ENCODE results near the gene SHE. TPM values are rescaled to one million over a fixed set of nuclear protein-coding genes. Genes with fewer than 3 reads are reported as not detected.

SHE gene
- total and polyA plus RNA-seq, 9 donors: 4.3 to 20.5 (median 9.0) TPM

DNA sequence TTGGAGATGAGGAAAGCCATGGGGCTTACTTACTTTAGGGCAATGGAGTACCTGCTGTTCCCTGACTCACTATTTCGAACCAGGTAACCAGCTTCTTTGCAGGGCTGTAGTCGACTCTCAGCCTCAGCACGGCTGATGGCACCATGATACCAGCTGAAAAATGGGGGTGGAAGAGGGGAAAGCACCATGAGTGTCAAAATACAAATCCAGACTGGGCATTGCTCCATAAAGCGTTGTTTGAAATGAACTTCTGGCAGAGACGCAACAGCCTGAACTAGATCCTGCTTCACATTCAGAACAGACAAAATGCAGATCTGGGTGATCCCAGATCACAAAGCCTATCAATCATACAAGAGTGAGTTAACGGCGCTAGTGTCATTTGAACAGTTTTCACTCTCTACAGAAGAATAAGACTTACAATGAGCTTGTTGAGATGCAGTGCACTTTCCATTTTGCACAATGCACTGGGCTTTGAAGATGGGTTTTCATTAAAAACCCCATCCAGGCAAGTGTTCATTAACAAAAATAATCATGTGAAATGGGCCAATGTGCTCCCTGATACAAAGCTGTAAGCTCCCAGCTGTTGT is 16.2 kb downstream of the SHE start:
- TF ChIP-seq EP300 (IDR thresholded peaks at IDR 0.05) (no peak), POLR2A (IDR thresholded peaks at IDR 0.05) (no peak)
- TF ChIP-seq, protein P1, sequence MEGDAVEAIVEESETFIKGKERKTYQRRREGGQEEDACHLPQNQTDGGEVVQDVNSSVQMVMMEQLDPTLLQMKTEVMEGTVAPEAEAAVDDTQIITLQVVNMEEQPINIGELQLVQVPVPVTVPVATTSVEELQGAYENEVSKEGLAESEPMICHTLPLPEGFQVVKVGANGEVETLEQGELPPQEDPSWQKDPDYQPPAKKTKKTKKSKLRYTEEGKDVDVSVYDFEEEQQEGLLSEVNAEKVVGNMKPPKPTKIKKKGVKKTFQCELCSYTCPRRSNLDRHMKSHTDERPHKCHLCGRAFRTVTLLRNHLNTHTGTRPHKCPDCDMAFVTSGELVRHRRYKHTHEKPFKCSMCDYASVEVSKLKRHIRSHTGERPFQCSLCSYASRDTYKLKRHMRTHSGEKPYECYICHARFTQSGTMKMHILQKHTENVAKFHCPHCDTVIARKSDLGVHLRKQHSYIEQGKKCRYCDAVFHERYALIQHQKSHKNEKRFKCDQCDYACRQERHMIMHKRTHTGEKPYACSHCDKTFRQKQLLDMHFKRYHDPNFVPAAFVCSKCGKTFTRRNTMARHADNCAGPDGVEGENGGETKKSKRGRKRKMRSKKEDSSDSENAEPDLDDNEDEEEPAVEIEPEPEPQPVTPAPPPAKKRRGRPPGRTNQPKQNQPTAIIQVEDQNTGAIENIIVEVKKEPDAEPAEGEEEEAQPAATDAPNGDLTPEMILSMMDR (IDR thresholded peaks at IDR 0.05): no peak
- Histone ChIP-seq H3K9me3 (no peaks in the 10 kb centered on the region), H3K27ac (no peak overlapping the region), H3K4me3 (no peak overlapping the region), H3K36me3 (no peaks in the 10 kb centered on the region), H3K27me3 (no peaks in the 10 kb centered on the region), H3K4me1 (ENCODE audit: insufficient read depth) (no peaks in the 10 kb centered on the region)
- no peak for DNase-seq
- intact Hi-C loops (cut with DNase I): loop anchor here in 2 of 4 donors (5.0 to 10.0 kb wide), 3 partner anchors 56 to 589 kb away; partner anchors contain the start of gene EFNA3 (in 1 of the 2)
- WGBS, 3 donors: 67 to 79% (median 74%) methylated on average over 7 of the region's 7 CpGs

DNA sequence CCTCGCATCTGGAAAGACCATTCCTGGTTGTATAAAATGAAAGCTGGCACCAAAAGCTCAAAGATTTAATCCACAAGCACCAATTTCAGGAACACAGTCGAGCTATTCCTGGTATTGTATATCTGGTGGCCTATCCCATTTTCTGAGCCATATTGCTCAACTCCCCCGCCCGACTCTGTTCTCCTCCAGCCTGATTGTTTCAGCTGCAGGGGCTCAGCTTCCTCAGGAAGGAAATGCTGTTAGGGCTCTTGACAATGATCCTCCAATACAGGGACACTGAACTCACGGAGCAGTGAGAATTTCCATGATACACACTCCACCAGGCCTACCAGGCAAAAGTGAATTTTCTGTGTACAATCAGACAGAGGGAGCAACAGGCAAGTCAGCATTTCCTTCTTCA is 17.1 kb downstream of the SHE start:
- DNase-seq: peak in 1 of 5 donors; percentile 41
- 78 to 85% (median 81%) methylated on average over 5 of the region's 5 CpGs for WGBS, 3 donors
- no peak overlapping the region for H3K4me3 ChIP-seq
- intact Hi-C loops (cut with DNase I): loop anchor here in 2 of 4 donors (5.0 to 10.0 kb wide), 3 partner anchors 57 to 590 kb away; partner anchors contain the start of gene EFNA3 (in 1 of the 2)
- H3K27me3 ChIP-seq: no peaks in the 10 kb centered on the region
- H3K27ac ChIP-seq: no peak overlapping the region
- H3K4me1 ChIP-seq (ENCODE audit: insufficient read depth): no peaks in the 10 kb centered on the region
- no peaks in the 10 kb centered on the region for H3K9me3 ChIP-seq
- TF ChIP-seq POLR2A (IDR thresholded peaks at IDR 0.05) (no peak), EP300 (IDR thresholded peaks at IDR 0.05) (no peak)
- TF ChIP-seq, protein P1 (IDR thresholded peaks at IDR 0.05): no peak
- no peaks in the 10 kb centered on the region for H3K36me3 ChIP-seq

DNA sequence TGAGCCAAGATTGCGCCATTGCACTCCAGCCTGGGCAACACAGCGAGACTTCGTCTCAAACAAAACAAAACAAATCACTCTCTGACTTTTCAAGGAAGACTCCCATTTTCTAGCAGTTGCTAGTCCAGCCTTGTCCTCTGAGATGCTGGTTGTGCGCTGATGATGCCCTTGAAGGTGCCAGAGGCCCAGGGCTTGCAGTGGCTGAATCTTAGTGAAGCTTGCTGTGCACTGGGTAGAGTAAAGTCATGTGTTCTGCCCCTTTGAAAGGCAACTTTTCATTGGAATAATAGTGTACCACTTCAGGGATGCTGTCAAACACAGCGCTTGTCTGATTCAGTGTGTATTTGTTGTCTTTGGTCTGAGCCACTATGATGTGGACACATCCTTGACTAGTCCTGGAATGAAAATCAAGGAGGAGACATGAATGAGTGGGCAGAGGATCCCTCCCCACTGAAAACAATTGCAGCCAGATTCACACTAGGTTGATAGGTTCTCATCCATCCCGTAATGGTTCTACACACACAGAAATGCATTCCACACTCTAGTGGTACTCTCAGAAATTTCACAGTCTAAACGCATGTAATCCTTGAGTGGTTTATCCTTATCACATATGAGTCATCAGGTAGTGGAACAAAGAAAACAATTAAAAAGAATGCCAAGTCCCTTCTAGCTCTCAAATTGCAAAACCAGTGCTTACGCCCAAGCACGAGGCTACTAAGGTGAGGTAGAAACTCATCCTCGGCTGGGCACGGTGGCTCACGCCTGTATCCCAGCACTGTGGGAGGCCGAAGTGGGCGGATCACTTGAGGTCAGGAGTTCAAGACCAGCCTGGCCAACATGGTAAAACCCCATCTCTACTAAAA is 18.0 kb downstream of the SHE start:
- no peak for DNase-seq
- Histone ChIP-seq H3K4me1 (ENCODE audit: insufficient read depth) (no peaks in the 10 kb centered on the region), H3K9me3 (no peaks in the 10 kb centered on the region), H3K27me3 (no peaks in the 10 kb centered on the region), H3K4me3 (no peak overlapping the region), H3K36me3 (no peaks in the 10 kb centered on the region), H3K27ac (no peak overlapping the region)
- 70 to 75% (median 73%) methylated on average over 14 of the region's 14 CpGs for WGBS, 3 donors
- intact Hi-C loops (cut with DNase I): loop anchor here in 2 of 4 donors (5.0 to 10.0 kb wide), 3 partner anchors 61 to 591 kb away; partner anchors contain the start of gene EFNA3 (in 1 of the 2)
- TF ChIP-seq, protein P1 (IDR thresholded peaks at IDR 0.05): no peak
- TF ChIP-seq POLR2A (IDR thresholded peaks at IDR 0.05): no peak
- TF ChIP-seq EP300 (IDR thresholded peaks at IDR 0.05): no peak

DNA sequence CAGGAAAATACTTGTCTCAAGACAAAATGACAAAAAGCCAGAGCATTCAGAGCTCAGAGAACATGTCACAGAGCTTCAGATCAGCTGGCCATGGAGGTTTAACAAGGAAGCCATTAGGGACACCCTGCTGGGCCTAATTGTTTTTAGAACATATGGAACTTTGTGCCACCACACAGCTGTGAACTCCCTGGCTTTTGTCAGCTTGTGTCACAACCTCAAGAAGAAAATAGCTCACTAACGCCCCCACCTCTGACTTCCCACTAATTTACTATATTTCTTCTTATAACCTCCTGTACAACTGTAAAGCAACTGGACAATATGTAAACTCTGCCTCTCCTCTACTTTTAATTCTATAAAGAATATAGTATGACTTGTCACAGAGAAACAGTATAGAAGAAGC is 21.2 kb downstream of the SHE start:
- intact Hi-C loops (cut with DNase I): loop anchor here in 2 of 4 donors (5.0 to 10.0 kb wide), 3 partner anchors 64 to 594 kb away; partner anchors contain the start of gene EFNA3 (in 1 of the 2)
- no peaks in the 10 kb centered on the region for H3K36me3 ChIP-seq
- 80 to 89% (median 86%) methylated on average over 1 of the region's 1 CpG for whole genome bisulfite sequencing, 3 donors
- TF ChIP-seq POLR2A (IDR thresholded peaks at IDR 0.05) (no peak), EP300 (IDR thresholded peaks at IDR 0.05) (no peak)
- TF ChIP-seq, protein P1 (IDR thresholded peaks at IDR 0.05): no peak
- no peak for DNase-seq
- H3K9me3 ChIP-seq: no peaks in the 10 kb centered on the region
- no peaks in the 10 kb centered on the region for H3K4me1 ChIP-seq (ENCODE audit: insufficient read depth)
- H3K27ac ChIP-seq: no peak overlapping the region
- no peak overlapping the region for H3K4me3 ChIP-seq
- H3K27me3 ChIP-seq: no peaks in the 10 kb centered on the region
